HG03520 (cell line): Measurements from ENCODE around the gene PDCD11.
"Not testable (repeated sequence)": the region's sequence is repeated elsewhere in the genome, so short reads cannot be mapped to it uniquely, and the experiment has no call there.

ENCODE experiments used
- ATAC-seq: cut with Tn5 transposase; IDR thresholded peaks from one replicate; pipeline ENCODE4 v1.9.1; 2021; ENCODE audit warnings: mild to moderate bottlenecking, moderate library complexity; ENCODE audit not compliant: unreplicated experiment

The PDCD11 gene

DNA sequence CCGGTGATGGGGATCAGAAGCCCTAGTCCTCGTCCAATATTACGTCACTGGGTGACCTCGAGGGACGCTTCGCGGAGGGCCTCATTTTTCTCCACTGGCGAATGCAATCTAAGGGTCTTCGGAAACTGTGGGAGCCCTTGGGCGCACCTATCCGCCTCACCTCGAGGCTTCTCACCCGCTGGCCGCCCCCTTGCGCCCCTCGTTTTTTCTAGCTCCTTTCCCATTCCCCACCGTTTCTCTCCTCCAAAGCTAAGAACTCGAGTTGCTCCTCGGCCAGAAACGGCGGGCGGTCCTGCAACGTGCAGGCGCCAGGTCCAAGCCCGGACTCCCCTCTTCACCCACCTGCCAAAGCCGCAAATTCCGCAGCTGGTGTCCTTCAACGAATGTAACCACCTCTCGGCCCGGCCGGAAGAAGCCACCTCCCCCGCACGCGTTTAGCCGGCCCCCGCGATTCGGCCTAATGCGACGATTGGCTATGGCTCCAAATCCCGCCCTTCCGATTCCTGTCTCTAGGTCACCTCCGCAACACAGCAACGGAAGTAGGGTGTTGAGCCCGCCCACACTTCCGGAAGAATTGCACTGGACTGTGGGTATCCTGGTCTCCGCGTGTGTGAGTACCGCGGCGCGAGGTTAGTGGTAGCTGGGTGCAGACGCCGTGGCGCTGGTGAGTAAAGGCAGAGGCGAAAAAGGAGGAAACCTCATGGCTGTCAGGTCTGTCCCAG lies at the start of gene PDCD11, which contains the start of gene ATP5MK:
TSS of gene PDCD11 (plus strand) at position 560 of the 722 bp plus-strand sequence. CDS start 1,801 bp downstream, outside the sequence.
TSS of gene ATP5MK (minus strand) at position 409 of the 722 bp plus-strand sequence. CDS start 4,018 bp downstream, outside the sequence.
- ATAC-seq, result peak; percentile 95

DNA sequence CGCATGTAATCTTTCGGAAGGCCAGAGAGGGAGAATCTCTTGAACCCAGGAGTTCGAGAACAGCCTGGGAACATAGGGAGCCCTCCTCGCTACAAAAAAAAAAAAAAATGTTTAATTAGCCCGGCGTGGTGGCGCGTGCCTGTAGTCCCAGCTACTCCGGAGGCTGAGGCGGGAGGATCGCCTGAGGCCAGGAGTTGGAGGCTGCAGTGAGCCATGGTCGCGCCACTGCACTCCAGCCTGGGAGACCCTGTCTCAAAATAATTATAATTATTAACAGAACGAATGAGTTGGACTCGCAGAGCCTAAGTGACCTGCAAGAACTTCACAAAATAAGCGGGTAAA lies 46.3 kb upstream of the PDCD11 start:
- no peak for ATAC-seq

DNA sequence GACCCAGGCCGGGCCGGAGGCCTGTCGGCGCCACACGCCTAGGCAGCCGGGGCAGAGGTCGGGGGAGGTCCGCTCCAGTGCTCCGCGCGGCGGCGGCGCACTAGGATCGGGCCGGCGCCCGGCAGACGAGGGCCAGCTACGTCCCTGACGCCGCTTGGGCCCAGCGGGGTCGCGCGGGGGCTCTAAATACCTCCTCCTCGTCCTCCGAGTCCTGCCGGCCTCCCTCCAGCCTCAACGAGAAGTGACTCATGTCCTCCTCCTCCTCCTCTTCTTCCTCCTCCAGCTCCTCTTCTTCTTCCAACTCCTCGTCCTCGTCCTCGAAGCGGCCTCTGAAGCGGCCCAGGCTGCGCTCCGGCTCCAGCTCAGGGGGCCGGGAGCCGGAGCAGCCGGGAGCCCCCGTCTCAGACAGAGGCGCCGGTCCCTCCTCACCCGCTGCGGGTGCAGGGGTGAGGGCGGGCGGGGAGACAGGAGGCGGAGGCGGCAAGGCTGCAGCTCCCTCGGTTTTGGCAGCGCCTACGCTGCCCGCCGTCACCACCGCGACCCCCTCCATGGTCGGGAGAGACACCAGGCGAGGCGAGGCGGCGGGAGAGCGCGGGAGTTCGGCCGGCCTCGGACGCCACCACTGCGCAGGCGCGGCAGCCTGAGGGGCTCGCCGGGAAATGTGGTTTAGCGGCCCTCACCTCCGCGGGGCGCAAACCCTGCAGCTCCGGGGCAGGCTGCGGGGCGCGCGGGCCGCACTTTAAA lies 45.7 kb upstream of the PDCD11 start, which contains the start of gene PCGF6:
TSS of gene PCGF6 (minus strand) at position 624 of the 744 bp plus-strand sequence. CDS start at position 550, 74 bp downstream.
- ATAC-seq, result peak; percentile 74

DNA sequence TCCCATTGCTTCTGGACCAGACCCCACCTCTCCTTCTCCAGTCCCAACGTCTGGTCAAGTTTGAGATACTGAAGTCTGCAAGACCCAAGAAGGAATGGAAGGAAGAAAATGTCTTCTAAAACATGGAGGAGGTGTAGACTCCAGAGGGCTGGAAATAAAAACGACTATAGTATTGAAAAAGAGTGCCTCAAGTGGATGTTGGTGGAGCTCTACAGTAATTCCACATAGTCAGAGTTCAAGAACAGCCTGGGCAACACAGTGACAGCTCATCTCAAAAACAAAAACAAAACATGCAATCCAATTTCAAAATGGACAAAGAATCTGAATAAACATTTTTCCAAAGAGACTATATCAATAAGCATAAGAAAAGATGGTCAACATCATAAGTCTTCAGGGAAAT lies 43.1 kb upstream of the PDCD11 start:
- no peak for ATAC-seq

GRCh38 chr10:103354567-103354966 lies 41.9 kb upstream of the PDCD11 start:
- ATAC-seq, result not testable (repeated sequence)

GRCh38 chr10:103355906-103356599 lies 40.4 kb upstream of the PDCD11 start:
- ATAC-seq, result no peak

GRCh38 chr10:103359493-103359892 lies 36.9 kb upstream of the PDCD11 start:
- not testable (repeated sequence) for ATAC-seq

GRCh38 chr10:103360791-103361190 lies 35.6 kb upstream of the PDCD11 start:
- ATAC-seq, result not testable (repeated sequence)

DNA sequence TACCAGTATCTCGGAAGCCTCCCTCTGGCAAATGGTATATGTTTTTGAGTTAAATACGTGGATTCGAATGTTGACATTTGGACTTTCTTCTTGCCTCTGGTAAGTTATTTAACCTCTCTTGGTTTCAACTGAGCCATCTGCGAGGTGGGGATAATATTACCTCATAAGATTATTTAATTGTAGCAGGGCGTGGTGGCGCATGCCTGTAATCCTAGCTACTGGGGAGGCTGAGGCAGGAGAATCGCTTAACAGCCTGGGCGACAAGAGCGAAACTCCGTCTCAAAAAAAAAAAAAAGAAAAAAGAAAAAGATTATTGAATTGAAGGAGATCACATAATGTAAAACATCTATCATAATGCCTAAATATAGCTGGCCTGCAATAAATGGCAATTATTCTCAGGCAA lies 29.0 kb upstream of the PDCD11 start:
- no peak for ATAC-seq

DNA sequence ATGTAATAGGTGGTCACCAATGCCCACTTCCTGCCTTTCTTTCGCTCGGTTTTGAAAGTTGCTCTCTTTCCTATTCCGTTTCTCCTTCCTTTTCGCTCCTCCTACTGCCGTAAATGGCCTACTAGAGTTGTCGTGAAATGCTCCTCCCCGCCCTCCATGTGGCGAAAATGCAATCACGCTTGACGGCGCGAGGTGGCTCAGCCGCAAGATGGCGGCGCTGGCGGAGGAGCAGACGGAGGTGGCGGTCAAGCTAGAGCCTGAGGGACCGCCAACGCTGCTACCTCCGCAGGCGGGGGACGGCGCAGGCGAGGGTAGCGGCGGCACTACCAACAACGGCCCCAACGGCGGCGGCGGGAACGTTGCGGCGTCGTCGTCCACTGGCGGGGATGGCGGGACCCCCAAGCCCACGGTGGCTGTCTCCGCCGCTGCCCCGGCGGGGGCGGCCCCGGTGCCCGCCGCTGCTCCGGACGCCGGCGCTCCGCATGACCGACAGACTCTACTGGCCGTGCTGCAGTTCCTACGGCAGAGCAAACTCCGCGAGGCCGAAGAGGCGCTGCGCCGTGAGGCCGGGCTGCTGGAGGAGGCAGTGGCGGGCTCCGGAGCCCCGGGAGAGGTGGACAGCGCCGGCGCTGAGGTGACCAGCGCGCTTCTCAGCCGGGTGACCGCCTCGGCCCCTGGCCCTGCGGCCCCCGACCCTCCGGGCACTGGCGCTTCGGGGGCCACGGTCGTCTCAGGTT lies 28.5 kb upstream of the PDCD11 start, which contains the start of gene TAF5:
TSS of gene TAF5 (plus strand) at position 195 of the 737 bp plus-strand sequence. CDS start at position 209, 14 bp downstream.
- peak; percentile 48 for ATAC-seq

- no peak for ATAC-seq
Measured at GRCh38 chr10:103373544-103373943, 22.9 kb upstream of the PDCD11 start.

GRCh38 chr10:103374263-103374662 lies 22.2 kb upstream of the PDCD11 start:
- ATAC-seq, result no peak

GRCh38 chr10:103382769-103383168 lies 13.7 kb upstream of the PDCD11 start:
- ATAC-seq, result no peak

DNA sequence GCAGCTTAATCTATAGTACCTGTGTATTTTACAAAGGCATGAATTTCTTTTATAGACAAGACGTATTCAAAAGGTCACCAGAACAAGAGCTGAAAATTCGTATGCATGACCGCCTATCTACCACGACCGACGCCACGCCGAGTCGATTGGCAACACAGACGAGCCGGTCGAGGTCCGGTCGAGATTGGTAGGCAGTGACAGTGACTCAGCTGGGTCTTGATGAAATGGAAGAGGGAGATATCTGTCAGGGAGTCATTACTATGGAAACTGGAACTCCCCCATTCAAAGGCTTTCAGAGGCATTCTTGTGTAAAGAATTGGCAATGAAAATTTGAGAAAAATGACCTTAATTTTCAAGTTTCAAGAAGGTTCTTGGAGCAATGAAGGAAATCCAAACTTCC lies 2.2 kb upstream of the PDCD11 start:
- ATAC-seq, result no peak

DNA sequence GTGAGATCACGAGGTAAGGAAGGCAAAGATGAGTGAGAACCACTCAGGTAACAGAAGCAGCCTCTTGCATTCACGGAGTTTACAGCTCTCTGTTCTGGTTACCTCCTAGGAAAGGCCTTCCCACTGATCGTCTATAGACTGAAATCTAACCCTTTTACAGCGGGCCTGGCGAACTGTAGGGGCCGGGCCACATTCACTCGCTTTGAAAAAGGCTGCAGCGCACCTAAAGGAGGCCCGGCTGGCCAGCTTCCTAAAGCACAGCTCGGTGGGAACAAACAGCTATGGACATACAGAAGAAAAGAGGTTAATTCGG lies 716 bp upstream of the PDCD11 start:
- ATAC-seq, result no peak

DNA sequence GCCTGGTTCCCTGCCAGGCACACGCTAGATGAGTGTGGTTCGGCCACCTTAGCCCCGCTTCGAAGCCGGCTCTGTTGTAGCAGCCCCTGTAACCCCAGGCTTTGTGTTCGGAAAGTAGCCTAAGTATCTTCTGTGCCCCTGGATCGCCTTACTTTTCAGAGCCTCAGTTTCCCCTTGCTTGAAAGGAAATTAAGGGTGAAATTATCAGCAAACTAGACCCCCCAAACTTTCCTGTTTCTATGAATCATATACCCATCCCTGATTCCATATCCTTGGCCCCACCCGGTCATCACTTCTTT lies 312 bp downstream of the PDCD11 start:
- ATAC-seq, result no peak

- no peak for ATAC-seq
Measured at GRCh38 chr10:103397191-103397825, 882 bp downstream of the PDCD11 start.

- ATAC-seq, result no peak
Measured at GRCh38 chr10:103413564-103413963, 17.1 kb downstream of the PDCD11 start.

GRCh38 chr10:103415581-103415980 lies 19.2 kb downstream of the PDCD11 start:
- no peak for ATAC-seq

GRCh38 chr10:103416436-103417147 lies 20.2 kb downstream of the PDCD11 start:
- ATAC-seq, result no peak
